ENCODE data around the gene COL23A1.

- no peak for TF ChIP-seq GATA2 (IDR thresholded peaks at IDR 0.05; ENCODE audit: low read depth, low read length)
- TF ChIP-seq GATA3 (IDR thresholded peaks at IDR 0.05; ENCODE audit: low read depth, low read length) = no peak
Measured at GRCh38 chr5:178221282-178221681, 368.9 kb downstream of the COL23A1 start.

Measured in SH-SY5Y (cell line).